Mammary epithelial cell (primary cell): ENCODE results near the gene PAX5.

Experiments
- EZH2 ChIP-seq: IDR thresholded peaks from 2 replicates; pipeline ENCODE4 v1.6.1; 2012; ENCODE audit warnings: low read length, inconsistent platforms, borderline replicate concordance
- TF ChIP-seq, protein P1 (sequence below), 2 donors: IDR thresholded peaks in 1 of 2; conservative IDR thresholded peaks in 1 of 2; 2 replicates each; pipeline ENCODE4 v1.5.1; 2011 to 2012; ENCODE audit warnings: inconsistent platforms in 2 of 2, low read length in 2 of 2, mild to moderate bottlenecking in 2 of 2, control low read depth in 1 of 2, low read depth in 1 of 2; ENCODE audit not compliant: insufficient read depth in 1 of 2; ENCODE audit errors: extremely low read depth in 1 of 2

DNA sequence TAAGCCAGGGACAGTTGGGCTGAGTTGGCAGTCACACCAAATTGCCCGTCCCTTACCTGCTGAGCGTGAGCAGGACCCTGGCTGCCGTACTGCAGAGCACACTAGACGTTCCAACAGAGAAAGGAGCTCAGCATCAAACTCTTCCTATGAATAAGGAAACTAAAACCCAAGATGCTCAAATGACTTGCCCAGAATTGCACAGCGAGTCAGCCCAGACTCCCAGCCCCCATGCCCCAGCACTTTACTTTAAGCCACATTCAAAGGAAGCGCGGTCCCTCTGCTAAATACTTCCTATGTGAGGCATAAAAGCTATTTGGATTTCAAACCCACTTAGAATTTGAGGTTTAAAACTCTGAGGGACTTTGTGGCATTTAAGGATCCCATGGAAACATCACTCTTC, 23.9 kb downstream of the PAX5 start:
- TF ChIP-seq, protein P1, sequence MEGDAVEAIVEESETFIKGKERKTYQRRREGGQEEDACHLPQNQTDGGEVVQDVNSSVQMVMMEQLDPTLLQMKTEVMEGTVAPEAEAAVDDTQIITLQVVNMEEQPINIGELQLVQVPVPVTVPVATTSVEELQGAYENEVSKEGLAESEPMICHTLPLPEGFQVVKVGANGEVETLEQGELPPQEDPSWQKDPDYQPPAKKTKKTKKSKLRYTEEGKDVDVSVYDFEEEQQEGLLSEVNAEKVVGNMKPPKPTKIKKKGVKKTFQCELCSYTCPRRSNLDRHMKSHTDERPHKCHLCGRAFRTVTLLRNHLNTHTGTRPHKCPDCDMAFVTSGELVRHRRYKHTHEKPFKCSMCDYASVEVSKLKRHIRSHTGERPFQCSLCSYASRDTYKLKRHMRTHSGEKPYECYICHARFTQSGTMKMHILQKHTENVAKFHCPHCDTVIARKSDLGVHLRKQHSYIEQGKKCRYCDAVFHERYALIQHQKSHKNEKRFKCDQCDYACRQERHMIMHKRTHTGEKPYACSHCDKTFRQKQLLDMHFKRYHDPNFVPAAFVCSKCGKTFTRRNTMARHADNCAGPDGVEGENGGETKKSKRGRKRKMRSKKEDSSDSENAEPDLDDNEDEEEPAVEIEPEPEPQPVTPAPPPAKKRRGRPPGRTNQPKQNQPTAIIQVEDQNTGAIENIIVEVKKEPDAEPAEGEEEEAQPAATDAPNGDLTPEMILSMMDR (conservative IDR thresholded peaks at IDR 0.05 in 1 of 2, IDR thresholded peaks at IDR 0.05 in 1 of 2; ENCODE audit: extremely low read depth in 1 of 2, insufficient read depth in 1 of 2, low read depth in 1 of 2, low read length in 2 of 2): no peak
- no peak for TF ChIP-seq EZH2
